GM12878 (cell line): ENCODE measurements around the gene HM13. TPM values are rescaled to one million over a fixed set of nuclear protein-coding genes. Genes with fewer than 3 reads are reported as not detected.

Experiments
- ATAC-seq: fragments of 200-7000 bp; cut with Tn5 transposase; 3 replicates; pipeline ENCODE4 v1.9.1; 2020; ENCODE audit warnings: mild to moderate bottlenecking, moderate library complexity
- BruUV-seq: library from RNA; stranded (reverse); fragments of 400-500 nt; replicated peaks from 2 replicates; lab custom pipeline; 2021; lab: Mats Ljungman, UMichigan
- CTCF ChIA-PET: fragments of 300-600 bp; sonication (Branson Sonifier 250); formaldehyde crosslinking; extraction: SDS; loops from one replicate; lab custom pipeline; 2021; ENCODE audit warnings: inconsistent platforms; lab: Yijun Ruan, JAX
- POLR2A ChIA-PET: fragments of 350-600 bp; formaldehyde crosslinking; extraction: SDS; loops from one replicate; lab custom pipeline; 2021; ENCODE audit warnings: inconsistent platforms; lab: Charles Lee
- RAD21 ChIA-PET: fragments of 300-600 bp; sonication (Branson Sonifier 250); formaldehyde crosslinking; loops from one replicate; lab custom pipeline; 2023; ENCODE audit warnings: antibody characterized with exemption; ENCODE audit not compliant: unreplicated experiment; lab: Charles Lee
- SMC1A ChIA-PET: fragments of 300-600 bp; sonication (Branson Sonifier 250); formaldehyde crosslinking; loops from one replicate; lab custom pipeline; 2023; ENCODE audit not compliant: unreplicated experiment, uncharacterized antibody; lab: Charles Lee
- DNase-seq: peaks from one replicate; pipeline ENCODE4 v3.0.0-alpha.2; 2011; ENCODE audit warnings: low read depth, low spot score
- FAIRE-seq: peaks from 3 replicates; lab custom pipeline; 2011; peaks lifted over from hg19 to GRCh38; lab: Jason Lieb, UNC
- H2AFZ ChIP-seq: 2 replicates; pipeline ENCODE4 v1.6.0; 2011; ENCODE audit warnings: low read depth, low read length, control low read depth; ENCODE audit not compliant: control insufficient read depth
- H3K27ac ChIP-seq: 2 replicates; pipeline ENCODE4 v1.5.1; 2011; ENCODE audit warnings: control low read depth; ENCODE audit not compliant: control insufficient read depth, insufficient read depth
- H3K27me3 ChIP-seq, 2 experiments: replicated peaks in 1 of 2; 2 replicates each; pipeline versions ENCODE4 v1.6.0 to v1.6.1; 2011; ENCODE audit warnings: low read length in 1 of 2; ENCODE audit not compliant: control insufficient read depth in 2 of 2, insufficient read depth in 2 of 2
- H3K36me3 ChIP-seq, 2 experiments: 2 replicates each; pipeline ENCODE4 v1.5.1; 2011; ENCODE audit warnings: low read length in 1 of 2; ENCODE audit not compliant: control insufficient read depth in 2 of 2, insufficient read depth in 2 of 2
- H3K4me1 ChIP-seq: 2 replicates; pipeline ENCODE4 v1.6.1; 2011; ENCODE audit warnings: mild to moderate bottlenecking, low read length, moderate library complexity, mixed read lengths; ENCODE audit not compliant: control insufficient read depth, insufficient read depth
- H3K4me2 ChIP-seq: 2 replicates; pipeline ENCODE4 v1.6.0; 2011; ENCODE audit warnings: control low read depth; ENCODE audit not compliant: control insufficient read depth, insufficient read depth
- H3K4me3 ChIP-seq: fragments of 200-600 bp; sonication (generic); 2 replicates; pipeline ENCODE4 v1.5.1; 2016
- H3K79me2 ChIP-seq: 2 replicates; pipeline ENCODE4 v1.6.0; 2011; ENCODE audit warnings: low read length; ENCODE audit not compliant: control insufficient read depth, insufficient read depth
- H3K9ac ChIP-seq: 2 replicates; pipeline ENCODE4 v1.8.0; 2011; ENCODE audit warnings: low read length, control low read depth, mixed read lengths; ENCODE audit not compliant: control insufficient read depth, insufficient read depth
- H3K9me3 ChIP-seq: replicated peaks from 3 replicates; pipeline ENCODE4 v1.5.1; 2011; ENCODE audit warnings: mild to moderate bottlenecking, low read length; ENCODE audit not compliant: control insufficient read depth, insufficient read depth
- H4K20me1 ChIP-seq: 2 replicates; pipeline ENCODE4 v1.6.0; 2011; ENCODE audit not compliant: control insufficient read depth, insufficient read depth
- BACH1 ChIP-seq: fragments of 450-650 bp; IDR thresholded peaks from 2 replicates; pipeline ENCODE4 v1.6.1; 2017; ENCODE audit warnings: mild to moderate bottlenecking, borderline replicate concordance
- SREBF2 ChIP-seq: IDR thresholded peaks from 2 replicates; pipeline ENCODE4 v1.6.1; 2012; ENCODE audit warnings: mild to moderate bottlenecking, low read length
- WRNIP1 ChIP-seq: IDR thresholded peaks from 2 replicates; pipeline ENCODE4 v1.6.1; 2011; ENCODE audit warnings: low read depth, low read length, improper control_type of control experiment, borderline replicate concordance
- WGBS: methylation state at CpG from one replicate; pipeline ENCODE4 v1.1.6; 2016; ENCODE audit warnings: low lambda C conversion rate; ENCODE audit not compliant: insufficient replicate concordance, insufficient coverage; ENCODE audit errors: missing lambda C conversion rate; 5-methylcytosine and 5-hydroxymethylcytosine counted together
- in situ Hi-C: fragments of 300-500 bp; cut with MboI; formaldehyde crosslinking; loops from 9 replicates; pipeline ENCODE4 v1.14.3; 2018; ENCODE audit warnings: mixed read lengths
- intact Hi-C: fragments of 100-400 bp; cut with micrococcal nuclease; formaldehyde crosslinking; loops from one replicate; pipeline ENCODE4 v1.14.2; 2022; ENCODE audit not compliant: unreplicated experiment
- polyA plus RNA-seq, 11 experiments: library from polyadenylated mRNA; depleted of rRNA in 4 of 11; unstranded in 6 of 11; stranded (reverse) in 5 of 11; fragments of >200 nt; fragmentation: Nextera tagmentation in 4 of 11; fragmentation: Illumina TruSeq in 1 of 11; extraction: Ambion mirVana in 4 of 11; extraction: Trizol in 1 of 11; gene quantifications; 1 replicate in 1 of 11; 2 replicates in 10 of 11; pipeline versions ENCODE4 v1.2.1 to v1.2.3, GENCODE V29; 2011 to 2016; ENCODE audit warnings: inconsistent platforms in 2 of 11, missing spikeins in 2 of 11, low read depth in 1 of 11
- total RNA-seq, 4 experiments: library from RNA; depleted of rRNA in 3 of 4; stranded (reverse); fragments of >200 nt in 3 of 4; fragmentation: Illumina TruSeq in 1 of 4; extraction: Trizol in 1 of 4; gene quantifications; 2 replicates each; pipeline versions ENCODE4 v1.2.1 to v1.2.3, GENCODE V29; 2013 to 2021
- TF ChIP-seq, protein P1 (sequence below): fragments of 150-350 bp; IDR thresholded peaks from 2 replicates; pipeline ENCODE4 v1.6.1; 2016; ENCODE audit warnings: low read depth, low read length
- TF ChIP-seq, protein P2 (sequence below): IDR thresholded peaks from 2 replicates; pipeline ENCODE4 v1.6.1; 2011; ENCODE audit warnings: borderline replicate concordance, low read depth, mild to moderate bottlenecking, moderate library complexity, mixed read lengths, low read length; ENCODE audit not compliant: insufficient read depth; ENCODE audit errors: extremely low read length

The HM13 gene
- total and polyA plus RNA-seq, 10 of the 15 experiments (the other 5 are each of a cell fraction or from before 2014, with no cell fraction given) = 4.8 to 185 (median 81.7) TPM

DNA sequence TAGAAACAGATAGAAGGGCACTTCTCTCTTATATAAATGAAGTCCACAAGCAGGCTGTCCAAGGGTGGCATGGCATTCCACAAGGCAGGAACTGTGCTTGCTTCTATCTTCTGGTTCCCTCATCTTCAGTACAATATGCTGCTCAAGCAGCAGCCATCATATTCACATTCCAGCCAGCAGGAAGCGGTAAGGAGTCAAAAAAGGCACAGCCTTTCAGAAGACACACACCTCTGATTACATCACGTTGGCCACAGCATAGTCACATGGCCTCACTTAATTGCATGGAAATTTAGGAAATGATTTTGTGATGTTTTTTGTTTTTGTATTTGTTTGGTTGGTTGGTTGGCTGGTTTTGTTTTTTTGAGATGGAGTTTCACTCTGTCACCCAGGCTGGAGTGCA lies 20.1 kb upstream of the HM13 start:
- POLR2A ChIA-PET = no interaction called here
- FAIRE-seq (peak; percentile 47), DNase-seq (no peak), ATAC-seq (no peak)
- no peaks in the 10 kb centered on the region for H3K36me3 ChIP-seq
- no peaks in the 10 kb centered on the region for H3K4me1 ChIP-seq
- no peaks in the 10 kb centered on the region for H4K20me1 ChIP-seq
- no TSS peak for BruUV-seq
- no peak overlapping the region for H3K9ac ChIP-seq
- 25% methylated on average over 2 of the region's 2 CpGs for WGBS
- TF ChIP-seq, protein P1, sequence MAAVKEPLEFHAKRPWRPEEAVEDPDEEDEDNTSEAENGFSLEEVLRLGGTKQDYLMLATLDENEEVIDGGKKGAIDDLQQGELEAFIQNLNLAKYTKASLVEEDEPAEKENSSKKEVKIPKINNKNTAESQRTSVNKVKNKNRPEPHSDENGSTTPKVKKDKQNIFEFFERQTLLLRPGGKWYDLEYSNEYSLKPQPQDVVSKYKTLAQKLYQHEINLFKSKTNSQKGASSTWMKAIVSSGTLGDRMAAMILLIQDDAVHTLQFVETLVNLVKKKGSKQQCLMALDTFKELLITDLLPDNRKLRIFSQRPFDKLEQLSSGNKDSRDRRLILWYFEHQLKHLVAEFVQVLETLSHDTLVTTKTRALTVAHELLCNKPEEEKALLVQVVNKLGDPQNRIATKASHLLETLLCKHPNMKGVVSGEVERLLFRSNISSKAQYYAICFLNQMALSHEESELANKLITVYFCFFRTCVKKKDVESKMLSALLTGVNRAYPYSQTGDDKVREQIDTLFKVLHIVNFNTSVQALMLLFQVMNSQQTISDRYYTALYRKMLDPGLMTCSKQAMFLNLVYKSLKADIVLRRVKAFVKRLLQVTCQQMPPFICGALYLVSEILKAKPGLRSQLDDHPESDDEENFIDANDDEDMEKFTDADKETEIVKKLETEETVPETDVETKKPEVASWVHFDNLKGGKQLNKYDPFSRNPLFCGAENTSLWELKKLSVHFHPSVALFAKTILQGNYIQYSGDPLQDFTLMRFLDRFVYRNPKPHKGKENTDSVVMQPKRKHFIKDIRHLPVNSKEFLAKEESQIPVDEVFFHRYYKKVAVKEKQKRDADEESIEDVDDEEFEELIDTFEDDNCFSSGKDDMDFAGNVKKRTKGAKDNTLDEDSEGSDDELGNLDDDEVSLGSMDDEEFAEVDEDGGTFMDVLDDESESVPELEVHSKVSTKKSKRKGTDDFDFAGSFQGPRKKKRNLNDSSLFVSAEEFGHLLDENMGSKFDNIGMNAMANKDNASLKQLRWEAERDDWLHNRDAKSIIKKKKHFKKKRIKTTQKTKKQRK = no peak
- TF ChIP-seq SREBF2 = no peak
- TF ChIP-seq, protein P2, sequence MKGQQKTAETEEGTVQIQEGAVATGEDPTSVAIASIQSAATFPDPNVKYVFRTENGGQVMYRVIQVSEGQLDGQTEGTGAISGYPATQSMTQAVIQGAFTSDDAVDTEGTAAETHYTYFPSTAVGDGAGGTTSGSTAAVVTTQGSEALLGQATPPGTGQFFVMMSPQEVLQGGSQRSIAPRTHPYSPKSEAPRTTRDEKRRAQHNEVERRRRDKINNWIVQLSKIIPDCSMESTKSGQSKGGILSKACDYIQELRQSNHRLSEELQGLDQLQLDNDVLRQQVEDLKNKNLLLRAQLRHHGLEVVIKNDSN = no peak
- no peak for TF ChIP-seq BACH1
- no peak for TF ChIP-seq WRNIP1
- no peak overlapping the region for H3K27ac ChIP-seq
- no peaks in the 10 kb centered on the region for H3K79me2 ChIP-seq
- CTCF ChIA-PET = no interaction called here
- RAD21 ChIA-PET = no interaction called here
- intact Hi-C loops (no loop called here), in situ Hi-C loops (no loop called here)
- H3K27me3 ChIP-seq = no peaks in the 10 kb centered on the region
- H3K4me2 ChIP-seq = no peak overlapping the region
- H2AFZ ChIP-seq = no peak overlapping the region
- no peak overlapping the region for H3K4me3 ChIP-seq
- no peaks in the 10 kb centered on the region for H3K9me3 ChIP-seq
- SMC1A ChIA-PET = no interaction called here
